Activated CD4-positive, alpha-beta T cell treated with anti-CD3 and anti-CD28 coated beads, Interleukin-2, amount 50 U/mL, for 24 hours (primary cell): Measurements from ENCODE around the gene TLR8.
"Not testable (repeated sequence)": the region's sequence is repeated elsewhere in the genome, so short reads cannot be mapped to it uniquely, and the experiment has no call there.

ENCODE experiments used
- DNase-seq, 2 donors: peaks; one replicate each; pipeline ENCODE4 v3.0.0-alpha.2; 2020; ENCODE audit warnings: low read depth in 1 of 2, low spot score in 1 of 2

The TLR8 gene

DNA sequence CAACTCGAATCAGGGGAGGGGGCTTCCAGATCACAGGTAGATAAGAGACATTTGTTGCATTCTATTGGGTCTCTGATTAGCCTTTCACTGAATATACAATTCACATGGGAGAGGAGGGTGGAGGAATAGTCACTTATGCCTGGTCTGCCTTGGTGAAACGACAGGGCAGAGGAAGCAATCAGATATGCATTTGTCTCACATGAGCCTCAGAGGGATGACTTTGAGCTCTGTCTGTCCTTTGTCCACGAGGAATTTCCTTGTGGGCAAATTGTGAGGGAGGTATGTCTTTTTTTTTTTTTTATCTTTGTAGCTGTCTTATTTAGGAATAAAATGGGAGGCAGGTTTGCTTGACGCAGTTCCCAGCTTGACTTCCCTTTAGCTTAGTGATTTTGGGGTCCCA is 40.0 kb downstream of the TLR8 start:
- no peak for DNase-seq

- peak in 1 of 2 donors; percentile 70 for DNase-seq
These were observed 40.6 kb downstream of the TLR8 start for GRCh38 chrX:12946838-12947544.

- no peak for DNase-seq
These were observed 41.3 kb downstream of the TLR8 start for GRCh38 chrX:12947545-12948235.

DNA sequence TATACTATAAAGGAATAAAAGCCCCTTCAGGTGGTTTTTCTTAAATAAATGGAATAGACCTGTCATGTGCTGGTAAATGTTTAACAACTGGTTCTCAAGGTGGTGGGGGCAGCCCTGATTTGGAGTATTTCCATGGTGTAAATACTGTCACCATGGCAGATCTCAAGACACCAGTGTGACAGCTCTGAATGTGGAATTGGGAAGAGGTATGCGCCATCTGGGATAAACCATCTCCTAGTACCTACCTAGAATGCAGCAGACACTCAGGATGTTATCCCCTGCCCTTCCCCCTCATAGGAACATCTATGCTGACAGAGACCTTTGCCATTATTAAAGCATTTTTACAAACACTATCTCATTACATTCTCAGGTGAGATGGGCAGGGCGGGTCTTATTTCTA is 42.1 kb downstream of the TLR8 start:
- DNase-seq = no peak

- DNase-seq = no peak
These were observed 42.9 kb downstream of the TLR8 start for GRCh38 chrX:12949205-12949926.

DNA sequence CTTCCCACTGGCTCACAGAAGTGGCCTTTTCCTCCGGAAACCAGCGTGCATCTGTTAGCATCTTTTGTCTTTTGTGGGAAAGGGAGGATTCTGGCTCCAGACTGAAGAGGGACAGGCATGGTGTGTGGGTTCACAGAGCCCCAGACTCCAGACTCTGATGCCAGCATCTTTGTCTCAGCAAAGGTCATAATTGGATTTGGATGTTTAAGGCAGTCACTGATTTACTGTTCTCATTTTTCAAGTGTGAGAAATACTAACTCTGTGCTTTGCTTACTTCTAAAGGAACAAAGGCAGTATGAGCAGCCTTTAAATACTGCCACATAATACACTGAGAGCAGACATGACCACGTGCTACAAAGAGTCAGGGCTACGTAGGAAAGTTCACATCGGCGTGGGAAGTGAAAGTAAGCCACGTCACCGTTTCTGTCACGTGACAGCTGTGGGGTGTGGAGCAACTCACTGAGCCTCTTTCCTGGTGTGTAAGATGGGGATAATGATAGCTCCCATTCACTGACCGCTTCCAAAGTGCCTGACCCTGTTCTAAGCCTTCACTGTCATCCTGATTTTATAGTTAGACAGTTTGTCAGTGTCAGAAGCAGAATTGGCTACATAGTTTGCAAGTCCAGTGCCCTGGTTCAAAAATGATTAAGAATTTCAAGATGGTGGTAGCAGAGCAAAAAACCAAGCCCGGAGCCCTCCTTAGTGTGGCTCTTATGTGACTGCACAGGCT is 43.7 kb downstream of the TLR8 start:
- DNase-seq = peak; percentile 70 to 81

GRCh38 chrX:12950851-12951594 is 44.6 kb downstream of the TLR8 start:
- DNase-seq = peak in 1 of 2 donors; percentile 59

DNA sequence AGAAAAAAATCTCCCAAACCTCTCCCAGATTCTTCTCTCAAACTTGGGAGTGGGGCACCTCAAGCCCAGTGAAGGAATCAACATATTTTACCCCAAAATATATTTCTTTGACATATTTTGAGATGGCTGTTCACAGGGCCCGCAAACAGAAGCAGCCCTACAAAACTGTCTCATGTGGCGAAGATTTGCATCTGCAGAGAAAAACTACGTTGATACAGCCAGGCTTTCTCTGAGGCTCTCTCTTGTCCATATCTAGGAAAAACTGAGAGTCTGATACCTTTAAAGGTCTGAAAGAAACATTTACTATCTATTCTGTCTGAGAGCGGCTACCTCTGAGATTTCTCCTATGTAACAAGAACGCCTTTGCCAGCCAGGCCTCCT is 45.2 kb downstream of the TLR8 start:
- DNase-seq = no peak

DNA sequence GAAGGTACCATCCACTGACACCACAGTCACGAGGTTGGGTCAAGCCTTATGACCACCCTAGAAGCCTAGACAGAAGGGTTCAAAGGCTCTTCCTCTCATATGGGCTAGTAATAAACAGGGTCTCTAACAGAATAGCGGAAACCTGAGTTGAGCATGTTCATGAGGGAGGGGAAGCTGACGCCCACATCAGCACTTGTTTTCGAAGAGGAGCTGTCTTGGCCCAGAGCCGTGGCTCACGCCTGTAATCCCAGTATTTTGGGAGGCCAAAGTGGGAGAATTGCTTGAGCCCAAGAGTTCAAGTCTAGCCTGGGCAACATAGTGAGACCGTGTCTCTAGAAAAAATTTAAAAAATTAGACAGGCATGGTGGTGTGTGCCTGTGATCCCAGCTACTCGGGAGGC is 47.0 kb downstream of the TLR8 start:
- no peak for DNase-seq

- DNase-seq = no peak
These were observed 48.0 kb downstream of the TLR8 start for GRCh38 chrX:12954376-12954775.

- no peak for DNase-seq
These were observed 48.6 kb downstream of the TLR8 start for GRCh38 chrX:12954981-12955380.

GRCh38 chrX:12955882-12956703 is 49.7 kb downstream of the TLR8 start:
- DNase-seq = no peak

GRCh38 chrX:12956704-12957534 is 50.5 kb downstream of the TLR8 start:
- no peak for DNase-seq

- DNase-seq = no peak
These were observed 51.6 kb downstream of the TLR8 start for GRCh38 chrX:12958059-12958458.

GRCh38 chrX:12958461-12958860 is 52.0 kb downstream of the TLR8 start:
- DNase-seq = no peak

DNA sequence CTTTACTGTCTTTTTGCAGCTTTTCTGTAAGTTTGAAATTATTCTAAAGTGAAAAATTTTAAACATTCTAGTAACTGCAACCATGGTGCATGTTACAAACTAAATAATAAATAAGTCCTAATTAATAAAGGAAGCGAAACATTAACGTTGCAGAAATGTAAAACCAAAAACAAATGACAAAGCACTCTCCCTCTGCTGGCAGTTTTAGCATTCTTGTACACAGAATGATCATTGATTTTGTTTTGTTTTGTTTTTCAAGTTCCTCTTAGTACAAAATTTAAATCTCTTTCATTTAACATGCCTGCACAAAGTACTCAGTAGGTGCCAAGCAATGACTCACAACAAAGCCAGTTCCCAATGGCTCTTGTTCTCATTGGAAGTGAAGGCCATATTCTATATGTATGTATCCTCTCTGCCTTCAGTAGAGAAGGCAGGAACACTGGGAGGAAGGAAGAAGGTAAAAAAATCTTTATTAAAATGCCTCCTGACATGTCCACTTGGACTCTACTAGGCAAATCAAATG is 54.8 kb downstream of the TLR8 start:
- DNase-seq = no peak

GRCh38 chrX:12962041-12962504 is 55.7 kb downstream of the TLR8 start:
- DNase-seq = no peak

- DNase-seq = not testable (repeated sequence)
These were observed 56.9 kb downstream of the TLR8 start for GRCh38 chrX:12963210-12963850.
